Measurements from ENCODE around the gene ANKRD37.
"Not testable (repeated sequence)": the region's sequence is repeated elsewhere in the genome, so short reads cannot be mapped to it uniquely, and the experiment has no call there.

ANKRD37 gene, protein sequence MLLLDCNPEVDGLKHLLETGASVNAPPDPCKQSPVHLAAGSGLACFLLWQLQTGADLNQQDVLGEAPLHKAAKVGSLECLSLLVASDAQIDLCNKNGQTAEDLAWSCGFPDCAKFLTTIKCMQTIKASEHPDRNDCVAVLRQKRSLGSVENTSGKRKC

DNA sequence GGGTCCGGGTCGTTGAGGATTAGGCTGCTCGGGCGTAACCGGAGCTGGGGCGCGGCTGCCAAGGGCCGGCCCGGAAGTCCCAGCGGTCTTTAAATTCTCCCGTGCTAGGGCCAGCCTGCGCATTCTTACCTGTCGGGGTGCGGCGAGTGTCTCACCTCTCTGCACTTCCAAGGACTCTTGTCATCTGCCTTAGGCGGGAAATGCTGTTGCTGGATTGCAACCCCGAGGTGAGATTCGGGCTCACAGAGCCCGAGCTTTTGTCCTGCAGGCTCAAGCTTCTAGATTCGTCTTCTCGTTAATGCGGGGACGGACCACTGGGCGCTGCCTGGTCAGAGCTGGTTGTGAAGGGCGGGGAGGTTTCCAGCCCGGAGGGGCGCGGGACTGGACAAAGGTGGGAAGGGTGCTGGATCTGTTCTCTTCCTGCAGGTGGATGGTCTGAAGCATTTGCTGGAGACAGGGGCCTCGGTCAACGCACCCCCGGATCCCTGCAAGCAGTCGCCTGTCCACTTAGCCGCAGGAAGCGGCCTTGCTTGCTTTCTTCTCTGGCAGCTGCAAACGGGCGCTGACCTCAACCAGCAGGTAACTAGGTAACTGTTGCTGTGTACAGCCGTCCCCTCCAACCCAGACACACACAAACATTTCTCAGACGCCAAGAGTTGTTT is at the start of gene ANKRD37:
Gene ANKRD37 (plus strand): TSS at position 118 of the 662 bp plus-strand sequence. CDS start 83 bp downstream, at position 201.
- no peak for DNase-seq

DNA sequence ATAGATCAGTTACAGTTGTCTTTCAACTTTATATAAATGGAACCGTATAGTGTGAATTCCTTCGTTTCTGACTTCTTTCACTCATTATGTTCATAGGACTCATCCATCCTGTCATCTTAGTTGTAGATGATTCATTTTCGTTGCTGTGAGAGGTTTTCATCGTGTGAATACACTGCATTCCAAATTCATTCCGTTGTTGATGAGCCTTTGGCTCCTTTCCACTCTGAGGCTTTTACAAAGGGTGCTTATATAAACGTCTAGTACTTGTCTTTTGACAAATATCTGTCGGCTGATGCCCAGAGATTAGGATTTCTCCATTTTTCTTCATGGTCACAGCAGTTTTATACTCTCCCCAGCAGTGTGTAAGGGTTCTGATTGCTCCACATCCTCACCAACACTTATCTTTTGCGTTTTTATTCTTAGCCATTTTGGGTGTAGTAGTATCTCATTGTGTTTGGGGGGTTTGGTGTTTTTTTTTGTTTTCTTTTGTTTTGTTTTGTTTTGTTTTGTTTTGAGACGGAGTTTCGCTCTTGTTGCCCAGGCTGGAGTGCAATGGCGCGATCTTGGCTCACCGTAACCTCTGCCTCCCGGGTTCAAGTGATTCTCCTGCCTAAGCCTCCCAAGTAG is 49.6 kb upstream of the ANKRD37 start:
- no peak for DNase-seq

DNA sequence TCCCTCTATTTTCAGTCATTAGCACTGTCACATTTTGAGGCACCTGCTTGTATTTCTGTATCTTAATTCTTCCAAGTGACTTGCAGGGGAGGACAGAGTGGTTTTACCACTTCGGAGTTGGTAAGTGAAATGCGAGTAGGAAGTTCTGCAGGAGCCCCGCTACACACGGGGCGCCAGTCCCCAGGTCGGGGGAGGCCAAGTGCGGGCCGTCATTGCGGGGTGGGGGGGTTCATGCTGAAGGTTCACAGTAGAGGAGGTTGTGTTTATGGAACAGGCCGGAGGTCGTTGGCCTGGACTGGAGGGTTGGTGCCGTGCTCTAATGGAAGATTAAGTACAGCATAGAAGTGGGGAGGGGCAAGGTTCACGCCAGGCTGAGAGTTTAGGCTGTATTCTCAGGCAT is 45.0 kb upstream of the ANKRD37 start:
- no peak for DNase-seq

DNA sequence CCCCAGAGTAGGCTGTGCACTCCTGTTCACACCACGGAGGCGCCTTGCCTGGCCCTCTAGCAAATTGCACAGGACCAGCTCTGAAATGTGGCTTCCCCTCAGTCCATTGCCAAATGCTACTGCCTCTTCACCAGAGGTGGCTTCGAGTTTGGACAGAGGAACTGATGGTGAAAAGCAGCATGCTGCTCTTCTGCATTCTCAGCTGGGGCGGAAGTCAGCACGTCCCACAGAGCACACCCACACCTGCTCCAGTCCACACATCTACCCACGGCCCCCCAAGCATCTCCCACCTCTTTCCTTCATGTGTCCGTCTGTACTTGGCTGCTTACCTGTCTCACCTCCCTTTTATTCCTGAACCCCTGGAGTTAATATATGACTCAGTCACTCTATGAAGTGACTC is 44.4 kb upstream of the ANKRD37 start:
- DNase-seq: no peak

DNA sequence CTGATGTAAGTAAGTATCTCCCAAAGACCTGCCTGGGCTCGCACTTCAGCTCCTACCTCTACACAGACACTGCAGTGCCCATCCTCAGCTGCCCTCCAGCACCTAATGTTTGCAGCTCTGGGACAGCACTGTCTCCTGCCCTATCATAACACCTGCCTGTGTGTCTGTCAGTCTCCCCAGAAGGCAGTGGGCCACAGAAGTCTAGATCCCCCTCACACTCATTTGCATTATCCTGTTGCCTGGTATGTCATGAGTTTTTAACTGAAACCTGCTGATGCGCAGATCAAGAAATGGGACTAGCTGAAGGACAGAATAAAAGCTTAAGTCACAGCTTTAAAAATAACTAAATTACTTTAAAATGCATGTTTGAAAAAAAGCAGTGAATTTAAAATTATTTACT is 43.9 kb upstream of the ANKRD37 start:
- DNase-seq: no peak

DNA sequence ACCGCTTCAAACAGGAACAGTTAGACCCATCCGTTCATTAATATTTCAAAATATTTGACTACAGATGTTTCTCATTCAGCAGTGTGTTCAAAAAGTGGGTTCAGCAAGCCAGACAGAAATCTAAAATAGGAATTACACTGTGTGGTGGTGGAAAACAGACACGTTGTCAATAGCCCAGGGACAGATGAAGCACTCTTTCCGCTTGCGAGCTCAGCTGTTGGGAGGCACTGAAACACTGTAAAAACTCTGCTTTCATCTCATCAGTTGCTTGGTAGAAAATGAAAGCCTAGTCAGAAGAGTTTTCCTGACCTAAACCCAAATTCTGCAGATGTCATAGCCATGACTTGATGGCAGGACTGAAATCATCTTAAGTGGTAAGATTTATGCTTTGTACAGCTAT is 39.4 kb upstream of the ANKRD37 start:
- DNase-seq: no peak

DNA sequence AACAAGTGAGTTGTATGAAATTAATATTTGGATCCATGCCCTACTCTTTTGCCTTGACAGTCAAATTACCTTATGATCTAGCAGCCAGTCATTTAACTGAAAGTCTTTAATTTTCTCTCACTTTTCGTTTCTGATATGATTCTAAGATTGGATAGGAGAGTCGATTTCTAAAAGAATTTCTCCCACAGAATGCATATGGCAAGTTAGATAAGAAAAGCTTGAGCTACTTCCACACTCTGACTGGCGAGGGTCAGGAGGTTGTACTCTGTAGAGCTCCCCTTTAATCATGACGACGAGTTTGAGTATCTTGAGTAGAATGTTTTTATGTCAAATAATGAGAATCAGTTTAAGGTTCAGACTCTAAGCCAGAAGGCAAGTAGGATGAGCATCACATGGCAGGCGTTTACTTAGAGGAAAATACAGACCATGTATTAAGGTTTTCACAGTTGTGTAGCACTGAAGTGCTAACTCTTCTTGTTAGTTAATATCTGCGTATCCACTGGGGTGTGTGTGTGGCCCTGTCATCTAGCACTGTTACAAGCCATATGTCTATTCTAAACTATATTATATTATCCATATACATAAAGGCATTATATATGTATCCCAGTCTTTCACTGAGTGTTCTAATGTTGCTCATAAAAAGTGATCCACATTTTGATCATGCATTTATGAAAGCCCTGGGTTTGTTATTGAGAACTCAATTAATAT is 38.8 kb upstream of the ANKRD37 start:
- no peak for DNase-seq

DNA sequence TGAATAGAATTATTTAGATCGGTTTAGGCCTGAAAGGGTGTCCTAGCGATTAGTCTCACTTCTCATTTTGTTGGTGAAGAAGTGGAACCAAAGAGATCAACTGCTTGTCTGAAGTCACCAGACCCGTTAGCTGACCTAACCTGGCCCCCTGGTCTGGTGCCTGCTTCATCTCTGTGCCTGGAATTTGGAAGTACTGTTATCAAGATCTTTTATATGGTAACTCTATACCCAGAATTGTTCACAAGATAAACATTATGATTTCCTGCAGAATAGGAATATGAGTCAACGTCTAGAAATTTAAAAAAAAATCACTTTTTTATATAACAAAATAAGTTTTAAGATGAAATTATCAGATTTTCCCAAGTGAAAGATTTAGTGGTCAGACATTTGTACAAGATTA is 38.1 kb upstream of the ANKRD37 start:
- DNase-seq: no peak

DNA sequence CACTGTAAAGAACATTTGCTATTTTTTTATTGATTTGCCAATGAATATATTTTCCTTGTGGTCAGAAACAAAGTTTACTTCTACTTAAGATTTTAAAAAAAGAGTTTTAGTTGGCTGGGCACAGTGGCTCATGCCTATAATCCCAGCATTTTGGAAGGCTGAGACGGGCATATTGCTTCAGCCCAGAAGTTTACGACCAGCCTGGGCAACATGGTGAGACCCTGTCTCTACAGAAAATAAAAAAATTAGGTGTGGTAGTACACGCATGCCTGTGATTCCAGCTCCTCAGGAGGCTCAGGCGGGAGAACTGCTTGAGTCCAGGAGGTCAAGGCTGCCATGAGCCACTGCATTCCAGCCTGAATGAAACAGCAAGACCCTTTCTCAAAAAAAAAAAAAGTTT is 37.7 kb upstream of the ANKRD37 start:
- DNase-seq: no peak

DNA sequence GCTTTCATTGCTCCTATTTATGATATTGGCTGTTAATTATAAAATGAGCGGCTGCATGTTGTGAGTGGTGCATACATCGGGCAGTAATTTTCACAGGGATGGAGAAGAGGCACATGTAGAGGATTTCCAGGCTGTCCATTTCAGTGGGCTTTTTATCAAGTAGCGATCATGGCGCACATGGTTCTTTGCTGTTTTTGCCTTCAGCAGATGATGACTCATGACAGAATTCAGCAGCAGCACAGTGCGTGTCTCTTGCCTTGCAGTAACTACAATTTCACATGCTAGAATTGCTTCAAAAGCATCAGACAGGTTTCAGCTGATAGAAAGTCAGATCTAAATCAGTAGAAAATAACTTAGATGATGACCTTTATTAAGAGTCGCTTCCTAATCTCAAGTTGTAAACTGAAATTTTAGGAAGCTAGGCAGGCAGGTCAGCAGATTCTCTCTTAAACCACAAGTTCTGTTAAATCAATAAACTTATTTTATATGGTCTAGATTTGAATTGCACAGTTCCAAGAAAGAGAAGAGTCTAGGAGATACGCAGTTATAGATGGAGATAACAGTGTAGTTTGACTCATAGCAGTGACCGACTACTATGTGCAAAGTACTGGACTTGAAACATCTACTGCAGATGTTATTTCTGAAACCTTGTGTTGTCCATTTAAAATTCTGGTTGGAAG is 36.7 kb upstream of the ANKRD37 start:
- DNase-seq: no peak

DNA sequence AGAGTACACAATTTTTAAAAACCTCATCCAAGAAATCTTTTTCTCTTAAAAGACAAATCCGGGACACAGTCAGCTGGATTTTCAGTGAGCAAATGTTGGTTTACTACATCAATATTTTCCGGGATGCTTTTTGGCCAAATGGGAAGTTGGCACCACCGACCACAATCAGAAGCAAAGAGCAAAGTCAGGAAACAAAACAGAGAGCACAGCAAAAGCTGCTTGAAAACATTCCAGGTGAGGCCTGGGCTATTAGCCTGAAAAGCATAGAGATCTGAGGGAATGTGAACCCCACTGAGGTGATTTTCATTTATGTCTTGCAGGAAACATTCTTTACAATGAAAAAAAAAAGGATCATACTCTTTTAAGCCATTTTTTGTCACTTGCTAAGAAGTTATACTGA is 34.8 kb upstream of the ANKRD37 start:
- DNase-seq: no peak

DNA sequence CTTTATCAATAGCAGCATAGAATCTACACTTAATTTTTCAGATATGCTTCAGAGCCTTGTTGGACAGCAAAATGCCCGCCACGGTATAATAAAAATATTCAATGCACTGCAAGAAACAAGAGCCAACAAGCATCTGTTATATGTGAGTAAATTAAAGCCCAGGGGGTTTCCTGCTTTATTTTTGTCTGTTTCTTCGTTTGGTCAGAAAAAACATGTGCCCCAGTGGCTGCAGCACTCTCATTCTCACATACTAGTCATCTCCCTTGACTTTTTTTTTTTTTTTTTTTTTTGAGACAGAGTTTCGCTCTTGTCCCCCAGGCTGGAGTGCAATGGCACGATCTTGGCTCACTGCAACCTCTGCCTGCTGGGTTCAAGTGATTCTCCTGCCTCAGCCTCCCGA is 34.1 kb upstream of the ANKRD37 start:
- not testable (repeated sequence) for DNase-seq

DNA sequence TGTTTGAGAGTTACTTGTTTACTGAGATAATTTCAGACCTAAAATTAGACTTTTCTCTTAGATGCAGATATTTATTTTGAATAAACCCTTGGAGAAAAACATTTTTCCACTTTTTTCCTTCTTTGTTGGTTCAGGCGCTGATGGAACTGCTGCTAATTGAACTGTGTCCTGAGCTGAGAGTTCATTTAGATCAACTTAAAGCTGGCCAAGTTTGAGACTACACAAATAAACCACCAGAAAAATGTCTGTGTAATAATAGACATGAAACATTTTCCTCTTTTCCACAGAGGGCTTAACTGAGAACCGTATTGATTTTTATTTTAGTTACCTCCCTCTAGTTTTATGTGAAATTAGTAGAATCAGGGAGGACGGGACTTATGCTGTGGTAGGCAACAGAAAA is 33.4 kb upstream of the ANKRD37 start:
- no peak for DNase-seq

DNA sequence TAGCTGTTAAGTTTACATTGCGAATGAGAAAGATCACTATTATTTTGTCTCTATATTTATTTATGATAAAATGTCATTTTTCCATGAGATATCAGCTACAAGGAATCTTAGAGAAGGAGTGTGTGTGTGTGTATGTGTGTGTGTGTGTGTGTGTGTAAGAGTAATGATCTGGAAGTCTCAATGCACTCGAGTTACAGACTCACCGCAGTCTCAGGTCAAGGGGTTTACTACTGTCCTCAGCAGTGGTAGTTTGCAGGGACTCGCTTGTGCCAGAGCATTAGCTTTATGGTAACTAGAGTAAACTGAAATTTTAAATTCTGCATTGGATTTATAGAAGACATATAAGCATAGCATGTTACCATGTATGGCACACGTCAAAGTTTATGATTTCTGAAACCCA is 31.8 kb upstream of the ANKRD37 start:
- no peak for DNase-seq

DNA sequence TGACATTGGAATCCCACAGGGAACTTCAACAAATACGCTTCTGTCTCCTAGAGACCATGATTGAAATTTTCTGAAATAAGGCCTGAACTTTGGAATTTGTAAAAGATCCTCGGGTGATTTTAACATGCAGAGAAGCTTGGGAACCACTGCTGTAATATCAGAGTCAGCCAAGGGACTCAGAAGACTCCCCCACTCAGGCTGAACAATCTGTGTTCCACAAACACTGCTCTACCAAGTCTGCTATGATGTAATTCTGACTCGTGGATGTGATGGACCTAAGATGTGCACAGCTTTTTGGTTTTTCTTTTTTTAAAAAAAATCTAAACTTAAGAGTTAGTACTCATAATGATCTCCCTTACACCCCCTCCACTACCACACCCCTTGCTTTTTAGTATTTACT is 26.9 kb upstream of the ANKRD37 start:
- DNase-seq: no peak

DNA sequence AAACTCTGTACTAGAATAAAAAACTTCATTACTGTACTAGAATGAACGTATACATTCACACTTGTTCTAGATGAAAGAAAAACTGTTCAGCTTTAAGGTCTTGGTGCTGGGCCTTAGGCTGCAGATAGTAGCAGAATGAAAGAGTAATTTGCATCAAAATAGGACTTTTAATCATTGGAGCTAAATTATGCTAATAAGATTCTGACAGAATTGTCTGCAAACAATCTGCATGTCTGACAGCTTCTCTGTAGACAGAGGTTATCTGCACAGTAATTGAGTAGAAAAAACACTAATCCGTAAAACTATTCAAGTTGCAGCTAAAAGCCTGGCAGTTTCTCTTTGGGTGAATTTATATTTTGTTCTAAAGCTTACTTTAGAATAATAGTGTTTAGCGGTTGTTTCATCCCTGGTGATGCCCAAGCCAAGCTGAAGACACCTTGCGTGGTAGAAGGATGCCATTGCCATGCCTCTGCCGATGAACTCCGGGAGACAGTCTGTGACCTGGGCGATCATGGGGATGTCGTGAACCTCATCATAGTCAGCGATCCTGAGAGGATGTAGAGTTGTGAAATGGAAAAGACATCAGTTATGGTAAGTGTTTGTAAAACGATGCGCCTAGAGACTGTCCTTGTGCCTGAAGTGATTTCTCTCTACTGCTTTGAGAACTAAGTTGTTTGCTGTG is 26.2 kb upstream of the ANKRD37 start:
- no peak for DNase-seq

DNA sequence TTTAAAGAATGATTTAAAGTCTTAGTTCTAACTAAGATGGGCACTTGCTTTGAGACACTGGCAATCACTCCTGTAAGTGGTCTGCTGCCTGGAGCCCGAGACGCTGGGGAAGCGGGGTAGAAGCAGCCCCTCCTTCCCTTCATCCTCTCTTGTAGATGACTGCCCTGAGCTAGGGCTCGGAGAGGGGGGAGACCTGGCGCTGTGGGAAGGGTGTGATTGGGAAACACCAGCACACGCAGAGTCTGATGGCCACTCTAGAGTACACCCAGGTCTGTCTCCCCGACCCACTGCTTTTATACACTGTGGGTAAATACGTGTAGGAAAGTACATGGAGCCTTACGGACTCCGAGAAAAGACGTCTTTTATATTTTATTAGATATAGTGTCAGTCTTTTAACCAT is 24.9 kb upstream of the ANKRD37 start:
- DNase-seq: no peak

DNA sequence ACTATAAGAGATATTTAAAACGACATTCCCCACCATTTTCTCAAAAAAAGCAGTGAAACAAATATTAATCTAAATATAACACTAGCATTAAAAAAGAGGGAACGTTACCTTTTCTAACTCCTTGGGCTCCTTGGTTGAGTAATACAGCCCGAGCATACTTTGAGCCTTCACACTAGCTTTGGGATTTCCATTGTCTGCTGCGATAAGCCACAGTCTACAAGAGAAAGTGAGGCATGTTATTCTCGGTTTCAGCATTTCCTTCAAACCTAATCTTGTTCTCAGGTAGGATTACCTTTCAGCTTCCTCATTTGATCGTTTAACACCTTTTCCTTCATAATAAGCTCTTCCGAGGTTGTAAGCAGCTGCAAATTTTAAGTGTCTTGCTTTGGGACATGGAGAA is 22.6 kb upstream of the ANKRD37 start:
- no peak for DNase-seq

DNA sequence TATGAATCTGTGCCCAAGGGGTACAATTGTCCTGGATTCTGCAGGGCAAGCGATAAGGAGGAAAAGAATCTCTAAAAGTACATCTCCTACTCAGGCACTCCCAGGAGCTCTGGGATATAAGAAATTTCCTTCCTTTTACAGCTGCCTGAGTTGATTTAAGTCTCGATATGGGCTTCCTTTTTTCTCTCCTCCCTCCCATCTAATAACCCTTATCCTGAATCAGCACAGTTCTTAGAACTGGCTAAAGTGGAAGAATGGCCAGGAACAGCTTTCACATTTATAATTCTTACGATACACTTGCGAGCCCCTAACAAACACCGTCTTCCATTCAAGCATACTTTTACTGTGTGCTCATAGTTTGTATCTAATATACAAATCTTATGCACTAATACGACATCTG is 22.1 kb upstream of the ANKRD37 start:
- DNase-seq: no peak

DNA sequence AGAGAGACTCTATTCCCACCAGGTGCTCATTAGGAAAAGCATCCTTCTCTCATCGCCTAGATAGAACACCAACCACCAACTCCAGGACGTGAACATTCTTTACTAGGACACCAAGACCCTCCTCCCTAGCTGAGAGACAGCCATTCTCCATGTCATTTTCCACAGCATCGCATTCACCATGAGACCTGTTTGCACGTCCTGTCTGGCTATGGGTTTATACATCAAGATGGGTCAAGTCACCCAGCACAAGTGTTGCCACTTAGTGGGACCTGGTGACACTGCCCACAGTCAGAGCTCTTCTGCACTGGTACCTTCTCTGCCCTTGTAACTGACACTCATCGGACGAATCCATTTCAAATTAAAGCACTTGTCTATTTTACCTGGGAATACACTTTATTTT is 18.4 kb upstream of the ANKRD37 start:
- DNase-seq: no peak

DNA sequence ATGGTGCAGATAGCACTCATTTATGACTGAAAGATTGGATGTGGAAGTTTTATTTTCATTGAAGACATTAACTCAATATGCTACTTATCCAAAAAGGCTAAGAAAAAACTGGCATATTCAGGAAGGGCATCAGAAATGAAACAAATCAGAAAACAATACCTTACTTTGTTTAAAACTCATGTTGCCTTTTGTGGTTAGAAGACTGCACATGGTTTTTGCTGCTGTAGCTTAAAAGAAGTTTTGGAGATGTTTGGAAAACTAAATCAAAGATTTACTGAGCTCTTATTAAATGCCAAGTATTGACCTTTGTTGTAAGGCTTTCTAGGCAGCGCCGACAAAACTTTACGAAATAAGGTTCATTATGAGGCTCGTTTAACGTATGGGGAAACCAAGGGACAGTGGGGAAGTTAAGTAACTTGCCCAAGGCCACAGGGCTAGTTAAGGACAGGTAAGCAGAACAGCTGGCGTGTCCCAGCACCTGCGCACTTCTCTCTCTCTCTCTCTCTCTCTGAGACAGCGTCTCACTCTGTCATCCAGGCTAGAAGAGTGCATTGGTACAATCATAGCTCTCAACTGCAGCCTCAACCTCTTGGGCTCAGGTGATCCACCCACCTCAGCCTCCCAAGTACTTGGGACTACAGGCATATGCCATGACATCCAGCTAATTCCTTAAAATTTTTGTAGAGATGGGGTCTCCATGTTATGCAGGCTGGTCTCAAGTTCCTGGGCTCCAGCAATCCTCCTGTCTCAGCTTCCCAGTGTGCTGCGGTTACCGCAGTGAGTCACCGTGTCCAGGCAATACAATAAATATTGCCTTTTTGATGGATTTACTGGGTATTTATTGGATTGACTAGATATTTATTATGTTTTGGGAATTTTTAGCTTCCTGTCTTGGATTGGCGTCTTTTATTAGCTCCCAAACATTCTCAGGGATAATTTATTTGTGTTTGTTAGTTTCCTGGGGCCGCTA is 17.0 kb upstream of the ANKRD37 start:
- no peak for DNase-seq

DNA sequence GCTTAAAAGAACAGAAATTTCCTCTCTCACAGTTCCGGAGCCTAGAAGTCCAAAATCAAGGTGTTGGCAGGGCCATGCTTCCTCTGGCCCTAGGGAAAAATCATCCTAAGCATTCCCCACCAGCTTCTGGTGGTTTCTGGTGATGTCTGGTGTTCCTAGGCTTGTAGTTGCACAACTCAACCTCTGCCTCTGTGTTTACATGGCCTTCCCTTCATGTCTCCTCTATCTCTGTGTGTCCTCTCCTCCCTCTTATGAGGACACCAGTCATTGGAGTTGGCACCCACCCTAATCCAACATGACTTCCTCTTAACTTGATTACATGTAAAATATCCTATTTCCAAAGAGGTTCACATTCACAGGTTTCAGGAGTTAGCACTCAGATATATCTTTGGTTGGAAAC is 16.3 kb upstream of the ANKRD37 start:
- DNase-seq: no peak

Data from stimulated activated CD4-positive, alpha-beta T cell treated with anti-CD3 and anti-CD28 coated beads, Interleukin-2, amount 100 ng/mL, for 24 hours (primary cell).